ELR (cell line): ENCODE measurements around the gene CCR5.

ENCODE experiments used
- DNase-seq: peaks from one replicate; pipeline ENCODE4 v3.0.0-alpha.2; 2015; ENCODE audit warnings: low read depth

CCR5 gene

DNA sequence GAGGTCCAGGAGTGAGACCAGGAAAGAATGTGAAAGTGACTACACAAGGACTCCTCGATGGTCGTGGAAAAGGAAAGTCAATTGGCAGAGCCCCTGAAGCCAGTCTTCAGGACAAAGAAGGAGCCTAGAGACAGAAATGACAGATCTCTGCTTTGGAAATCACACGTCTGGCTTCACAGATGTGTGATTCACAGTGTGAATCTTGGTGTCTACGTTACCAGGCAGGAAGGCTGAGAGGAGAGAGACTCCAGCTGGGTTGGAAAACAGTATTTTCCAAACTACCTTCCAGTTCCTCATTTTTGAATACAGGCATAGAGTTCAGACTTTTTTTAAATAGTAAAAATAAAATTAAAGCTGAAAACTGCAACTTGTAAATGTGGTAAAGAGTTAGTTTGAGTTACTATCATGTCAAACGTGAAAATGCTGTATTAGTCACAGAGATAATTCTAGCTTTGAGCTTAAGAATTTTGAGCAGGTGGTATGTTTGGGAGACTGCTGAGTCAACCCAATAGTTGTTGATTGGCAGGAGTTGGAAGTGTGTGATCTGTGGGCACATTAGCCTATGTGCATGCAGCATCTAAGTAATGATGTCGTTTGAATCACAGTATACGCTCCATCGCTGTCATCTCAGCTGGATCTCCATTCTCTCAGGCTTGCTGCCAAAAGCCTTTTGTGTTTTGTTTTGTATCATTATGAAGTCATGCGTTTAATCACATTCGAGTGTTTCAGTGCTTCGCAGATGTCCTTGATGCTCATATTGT is 10.8 kb upstream of the CCR5 start:
- DNase-seq: peak; percentile 40

DNA sequence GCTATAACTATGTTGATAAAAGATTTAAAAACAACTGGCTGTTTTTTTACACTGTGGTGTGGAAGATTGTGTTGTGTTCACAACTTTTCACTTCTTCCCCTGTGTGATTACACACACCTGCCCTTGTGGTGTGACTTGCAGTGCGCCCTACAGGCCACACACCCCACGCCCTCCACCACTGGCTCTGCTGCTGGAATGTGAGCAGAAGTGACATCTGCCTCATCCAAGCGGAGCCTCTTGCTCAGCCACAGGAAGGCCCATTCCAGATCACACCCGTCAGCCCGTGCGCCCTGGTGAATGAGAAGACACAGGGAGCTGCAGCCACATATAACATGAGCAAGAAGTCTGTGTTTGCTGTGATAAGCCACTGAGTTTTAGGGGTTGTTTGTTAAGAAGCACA is 9.8 kb upstream of the CCR5 start:
- DNase-seq: no peak

DNA sequence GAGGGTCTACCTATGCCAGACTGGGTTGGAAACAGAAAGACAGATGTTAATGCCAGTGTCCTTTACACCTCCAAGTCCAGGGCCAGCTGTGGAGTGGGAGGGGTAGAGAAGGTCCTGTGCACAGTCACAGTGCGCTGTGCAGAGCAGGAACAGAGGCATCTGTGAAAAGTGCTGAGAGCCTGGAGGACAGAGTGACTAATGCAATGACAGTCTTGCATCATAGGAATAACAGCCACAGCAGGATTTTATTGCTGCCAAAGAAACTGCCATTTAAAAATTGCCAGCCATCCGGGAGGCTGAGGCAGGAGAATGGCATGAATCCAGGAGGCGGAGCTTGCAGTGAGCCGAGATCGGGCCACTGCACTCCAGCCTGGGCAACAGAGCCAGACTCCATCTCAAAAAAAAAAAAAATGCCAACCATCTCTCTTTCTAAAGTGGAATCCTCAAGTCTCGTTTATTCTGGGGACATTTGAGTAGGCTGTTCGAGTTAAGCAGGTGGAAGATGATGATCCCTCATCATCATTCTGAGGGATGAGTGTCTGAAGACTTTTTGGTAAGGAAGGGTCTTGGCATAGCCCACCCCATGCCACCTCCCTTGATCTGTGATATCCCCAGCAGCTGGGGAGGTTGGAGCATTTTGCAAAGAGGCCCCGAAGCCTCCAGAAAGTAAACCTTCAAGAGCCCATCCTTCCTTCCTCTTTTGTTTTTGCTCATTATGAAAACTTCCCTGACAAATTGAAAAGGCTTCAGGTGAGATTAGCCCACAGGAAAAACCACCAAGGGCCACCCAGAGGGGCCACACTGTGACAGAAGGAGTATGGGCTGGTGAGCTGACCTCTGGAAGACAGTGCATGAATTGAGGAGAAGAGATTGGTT is 9.1 kb upstream of the CCR5 start:
- DNase-seq: peak; percentile 60

DNA sequence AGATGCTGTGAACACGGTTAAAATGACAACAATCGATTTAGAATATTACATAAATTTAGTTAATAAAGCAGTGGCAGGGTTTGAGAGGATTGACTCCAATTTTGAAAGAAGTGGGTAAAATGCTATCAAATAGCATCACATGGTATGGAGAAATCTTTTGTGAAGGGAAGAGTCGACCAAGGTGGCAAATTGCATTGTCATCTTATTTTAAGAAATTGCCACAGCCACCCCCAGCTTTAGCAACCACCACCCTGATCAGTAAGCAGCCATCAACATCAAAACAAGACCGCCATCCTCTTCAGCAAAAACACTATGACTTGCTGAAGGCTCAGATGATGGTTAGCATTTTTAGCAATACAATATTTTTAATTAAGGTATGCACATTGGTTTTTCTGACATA is 5.7 kb upstream of the CCR5 start:
- no peak for DNase-seq

DNA sequence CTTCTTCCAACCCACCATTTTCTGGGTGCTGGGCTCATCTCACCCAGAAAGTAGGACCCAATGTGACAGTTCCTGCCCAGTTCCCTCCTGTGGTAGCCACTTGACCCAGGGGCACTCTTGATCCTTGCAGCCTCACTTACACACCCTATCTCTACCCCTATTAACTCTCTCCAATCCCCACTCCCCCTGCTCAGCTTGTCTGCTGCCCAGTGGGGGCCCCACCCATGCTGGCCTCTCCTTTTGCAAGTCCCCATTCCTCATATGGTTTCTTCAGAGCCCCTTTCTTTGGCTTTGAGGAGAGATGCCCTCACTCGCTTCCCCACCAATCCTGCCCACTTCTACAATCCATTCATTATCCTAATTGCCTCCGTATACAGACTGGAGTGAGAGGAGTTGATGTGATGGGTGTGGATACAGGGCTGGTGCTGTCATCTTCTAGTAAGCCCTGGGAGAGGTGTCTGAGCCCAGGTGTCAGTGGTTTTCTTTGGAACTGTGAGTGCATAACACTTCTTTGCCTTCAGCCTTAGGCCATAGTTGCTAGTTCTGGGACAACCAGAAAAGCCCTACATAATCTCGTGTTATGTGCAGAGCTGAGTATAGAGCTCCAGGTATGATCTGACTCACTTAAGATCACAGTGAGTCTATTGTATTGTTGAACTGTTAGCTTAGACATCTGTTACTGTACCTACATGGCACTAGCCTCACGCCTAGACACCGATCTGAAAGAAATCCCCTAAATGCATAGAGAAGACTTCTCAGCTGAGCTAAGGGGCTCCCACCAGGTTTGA is 4.8 kb upstream of the CCR5 start:
- DNase-seq: no peak

DNA sequence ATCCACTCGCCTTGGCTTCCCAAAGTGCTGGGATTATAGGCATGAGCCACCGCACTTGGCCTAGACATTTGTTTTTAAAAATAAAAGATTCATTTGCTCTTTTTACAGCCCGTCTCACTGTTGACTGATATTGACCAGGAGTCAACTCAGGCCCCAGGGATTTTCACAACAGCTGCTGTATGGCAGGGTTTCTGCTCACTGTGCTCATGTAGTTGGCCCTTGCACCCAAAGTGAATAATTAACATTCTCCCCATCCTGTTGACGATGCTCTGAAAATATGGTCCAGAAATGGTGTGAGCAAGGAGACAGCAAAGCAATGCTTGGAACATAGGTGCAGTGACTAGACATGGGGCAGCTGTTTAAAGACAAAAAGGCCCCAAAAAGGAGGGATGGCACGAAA is 2.9 kb upstream of the CCR5 start:
- DNase-seq: no peak

DNA sequence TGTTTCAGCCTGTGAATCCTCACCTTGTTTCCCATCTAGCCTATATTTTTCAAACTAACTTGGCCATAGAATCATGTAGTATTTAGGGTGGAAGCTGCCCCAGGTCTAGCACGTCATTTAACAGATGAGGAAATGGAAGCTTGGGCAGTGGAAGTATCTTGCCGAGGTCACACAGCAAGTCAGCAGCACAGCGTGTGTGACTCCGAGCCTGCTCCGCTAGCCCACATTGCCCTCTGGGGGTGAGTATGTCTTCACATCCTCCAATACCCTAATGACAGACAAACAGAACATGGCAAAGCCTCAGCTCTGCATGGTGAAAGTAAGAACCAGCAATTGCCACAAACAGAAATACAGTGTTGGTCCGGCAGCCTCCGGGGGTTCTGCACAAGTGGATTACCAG is 2.2 kb upstream of the CCR5 start:
- peak; percentile 41 for DNase-seq

DNA sequence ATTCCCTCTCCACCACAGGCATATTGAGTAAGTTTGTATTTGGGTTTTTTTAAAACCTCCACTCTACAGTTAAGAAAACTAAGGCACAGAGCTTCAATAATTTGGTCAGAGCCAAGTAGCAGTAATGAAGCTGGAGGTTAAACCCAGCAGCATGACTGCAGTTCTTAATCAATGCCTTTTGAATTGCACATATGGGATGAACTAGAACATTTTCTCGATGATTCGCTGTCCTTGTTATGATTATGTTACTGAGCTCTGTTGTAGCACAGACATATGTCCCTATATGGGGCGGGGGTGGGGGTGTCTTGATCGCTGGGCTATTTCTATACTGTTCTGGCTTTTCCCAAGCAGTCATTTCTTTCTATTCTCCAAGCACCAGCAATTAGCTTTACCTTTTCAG is 1.6 kb upstream of the CCR5 start:
- no peak for DNase-seq

DNA sequence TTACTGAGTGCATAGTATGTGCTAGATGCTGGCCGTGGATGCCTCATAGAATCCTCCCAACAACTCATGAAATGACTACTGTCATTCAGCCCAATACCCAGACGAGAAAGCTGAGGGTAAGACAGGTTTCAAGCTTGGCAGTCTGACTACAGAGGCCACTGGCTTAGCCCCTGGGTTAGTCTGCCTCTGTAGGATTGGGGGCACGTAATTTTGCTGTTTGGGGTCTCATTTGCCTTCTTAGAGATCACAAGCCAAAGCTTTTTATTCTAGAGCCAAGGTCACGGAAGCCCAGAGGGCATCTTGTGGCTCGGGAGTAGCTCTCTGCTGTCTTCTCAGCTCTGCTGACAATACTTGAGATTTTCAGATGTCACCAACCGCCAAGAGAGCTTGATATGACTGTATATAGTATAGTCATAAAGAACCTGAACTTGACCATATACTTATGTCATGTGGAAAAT is 1.0 kb upstream of the CCR5 start:
- no peak for DNase-seq

DNA sequence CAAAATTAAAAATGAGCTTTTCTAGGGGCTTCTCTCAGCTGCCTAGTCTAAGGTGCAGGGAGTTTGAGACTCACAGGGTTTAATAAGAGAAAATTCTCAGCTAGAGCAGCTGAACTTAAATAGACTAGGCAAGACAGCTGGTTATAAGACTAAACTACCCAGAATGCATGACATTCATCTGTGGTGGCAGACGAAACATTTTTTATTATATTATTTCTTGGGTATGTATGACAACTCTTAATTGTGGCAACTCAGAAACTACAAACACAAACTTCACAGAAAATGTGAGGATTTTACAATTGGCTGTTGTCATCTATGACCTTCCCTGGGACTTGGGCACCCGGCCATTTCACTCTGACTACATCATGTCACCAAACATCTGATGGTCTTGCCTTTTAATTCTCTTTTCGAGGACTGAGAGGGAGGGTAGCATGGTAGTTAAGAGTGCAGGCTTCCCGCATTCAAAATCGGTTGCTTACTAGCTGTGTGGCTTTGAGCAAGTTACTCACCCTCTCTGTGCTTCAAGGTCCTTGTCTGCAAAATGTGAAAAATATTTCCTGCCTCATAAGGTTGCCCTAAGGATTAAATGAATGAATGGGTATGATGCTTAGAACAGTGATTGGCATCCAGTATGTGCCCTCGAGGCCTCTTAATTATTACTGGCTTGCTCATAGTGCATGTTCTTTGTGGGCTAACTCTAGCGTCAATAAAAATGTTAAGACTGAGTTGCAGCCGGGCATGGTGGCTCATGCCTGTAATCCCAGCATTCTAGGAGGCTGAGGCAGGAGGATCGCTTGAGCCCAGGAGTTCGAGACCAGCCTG is 984 bp downstream of the CCR5 start:
- DNase-seq: no peak

DNA sequence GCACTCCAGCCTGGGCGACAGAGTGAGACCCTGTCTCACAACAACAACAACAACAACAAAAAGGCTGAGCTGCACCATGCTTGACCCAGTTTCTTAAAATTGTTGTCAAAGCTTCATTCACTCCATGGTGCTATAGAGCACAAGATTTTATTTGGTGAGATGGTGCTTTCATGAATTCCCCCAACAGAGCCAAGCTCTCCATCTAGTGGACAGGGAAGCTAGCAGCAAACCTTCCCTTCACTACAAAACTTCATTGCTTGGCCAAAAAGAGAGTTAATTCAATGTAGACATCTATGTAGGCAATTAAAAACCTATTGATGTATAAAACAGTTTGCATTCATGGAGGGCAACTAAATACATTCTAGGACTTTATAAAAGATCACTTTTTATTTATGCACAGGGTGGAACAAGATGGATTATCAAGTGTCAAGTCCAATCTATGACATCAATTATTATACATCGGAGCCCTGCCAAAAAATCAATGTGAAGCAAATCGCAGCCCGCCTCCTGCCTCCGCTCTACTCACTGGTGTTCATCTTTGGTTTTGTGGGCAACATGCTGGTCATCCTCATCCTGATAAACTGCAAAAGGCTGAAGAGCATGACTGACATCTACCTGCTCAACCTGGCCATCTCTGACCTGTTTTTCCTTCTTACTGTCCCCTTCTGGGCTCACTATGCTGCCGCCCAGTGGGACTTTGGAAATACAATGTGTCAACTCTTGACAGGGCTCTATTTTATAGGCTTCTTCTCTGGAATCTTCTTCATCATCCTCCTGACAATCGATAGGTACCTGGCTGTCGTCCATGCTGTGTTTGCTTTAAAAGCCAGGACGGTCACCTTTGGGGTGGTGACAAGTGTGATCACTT is 2.0 kb downstream of the CCR5 start:
- peak; percentile 54 for DNase-seq

DNA sequence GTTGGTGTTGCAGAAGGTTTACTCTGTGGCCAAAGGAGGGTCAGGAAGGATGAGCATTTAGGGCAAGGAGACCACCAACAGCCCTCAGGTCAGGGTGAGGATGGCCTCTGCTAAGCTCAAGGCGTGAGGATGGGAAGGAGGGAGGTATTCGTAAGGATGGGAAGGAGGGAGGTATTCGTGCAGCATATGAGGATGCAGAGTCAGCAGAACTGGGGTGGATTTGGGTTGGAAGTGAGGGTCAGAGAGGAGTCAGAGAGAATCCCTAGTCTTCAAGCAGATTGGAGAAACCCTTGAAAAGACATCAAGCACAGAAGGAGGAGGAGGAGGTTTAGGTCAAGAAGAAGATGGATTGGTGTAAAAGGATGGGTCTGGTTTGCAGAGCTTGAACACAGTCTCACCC is 4.0 kb downstream of the CCR5 start:
- DNase-seq: no peak

DNA sequence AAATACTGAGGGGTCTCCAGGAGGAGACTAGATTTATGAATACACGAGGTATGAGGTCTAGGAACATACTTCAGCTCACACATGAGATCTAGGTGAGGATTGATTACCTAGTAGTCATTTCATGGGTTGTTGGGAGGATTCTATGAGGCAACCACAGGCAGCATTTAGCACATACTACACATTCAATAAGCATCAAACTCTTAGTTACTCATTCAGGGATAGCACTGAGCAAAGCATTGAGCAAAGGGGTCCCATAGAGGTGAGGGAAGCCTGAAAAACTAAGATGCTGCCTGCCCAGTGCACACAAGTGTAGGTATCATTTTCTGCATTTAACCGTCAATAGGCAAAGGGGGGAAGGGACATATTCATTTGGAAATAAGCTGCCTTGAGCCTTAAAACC is 4.5 kb downstream of the CCR5 start:
- no peak for DNase-seq

DNA sequence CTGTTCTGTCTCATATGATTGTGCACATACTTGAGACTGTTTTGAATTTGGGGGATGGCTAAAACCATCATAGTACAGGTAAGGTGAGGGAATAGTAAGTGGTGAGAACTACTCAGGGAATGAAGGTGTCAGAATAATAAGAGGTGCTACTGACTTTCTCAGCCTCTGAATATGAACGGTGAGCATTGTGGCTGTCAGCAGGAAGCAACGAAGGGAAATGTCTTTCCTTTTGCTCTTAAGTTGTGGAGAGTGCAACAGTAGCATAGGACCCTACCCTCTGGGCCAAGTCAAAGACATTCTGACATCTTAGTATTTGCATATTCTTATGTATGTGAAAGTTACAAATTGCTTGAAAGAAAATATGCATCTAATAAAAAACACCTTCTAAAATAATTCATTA is 5.1 kb downstream of the CCR5 start:
- DNase-seq: no peak

DNA sequence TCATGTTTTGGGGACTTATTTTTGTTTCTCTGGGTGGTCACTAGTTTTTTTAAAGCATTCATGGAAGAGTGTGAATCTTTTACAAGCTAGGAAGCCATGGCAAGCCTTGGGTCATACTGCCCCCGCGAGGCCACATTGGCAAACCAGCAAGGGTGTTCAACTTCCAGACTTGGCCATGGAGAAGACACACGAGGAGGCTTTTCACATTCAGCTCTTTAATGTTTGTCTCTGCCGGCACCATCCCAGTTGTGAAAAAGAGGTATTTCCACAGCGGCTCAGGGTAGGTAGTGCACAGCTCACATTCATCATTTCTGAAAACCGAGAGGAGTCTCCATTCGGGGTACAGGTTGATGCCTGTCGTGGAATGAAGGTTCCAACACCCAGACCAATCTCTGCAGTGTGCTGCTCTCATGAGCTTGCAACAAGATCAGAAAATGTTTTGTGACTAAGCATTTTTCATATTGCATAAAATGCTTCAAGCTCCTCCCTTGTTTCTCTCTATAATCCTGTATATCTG is 7.7 kb downstream of the CCR5 start:
- peak; percentile 67 for DNase-seq

DNA sequence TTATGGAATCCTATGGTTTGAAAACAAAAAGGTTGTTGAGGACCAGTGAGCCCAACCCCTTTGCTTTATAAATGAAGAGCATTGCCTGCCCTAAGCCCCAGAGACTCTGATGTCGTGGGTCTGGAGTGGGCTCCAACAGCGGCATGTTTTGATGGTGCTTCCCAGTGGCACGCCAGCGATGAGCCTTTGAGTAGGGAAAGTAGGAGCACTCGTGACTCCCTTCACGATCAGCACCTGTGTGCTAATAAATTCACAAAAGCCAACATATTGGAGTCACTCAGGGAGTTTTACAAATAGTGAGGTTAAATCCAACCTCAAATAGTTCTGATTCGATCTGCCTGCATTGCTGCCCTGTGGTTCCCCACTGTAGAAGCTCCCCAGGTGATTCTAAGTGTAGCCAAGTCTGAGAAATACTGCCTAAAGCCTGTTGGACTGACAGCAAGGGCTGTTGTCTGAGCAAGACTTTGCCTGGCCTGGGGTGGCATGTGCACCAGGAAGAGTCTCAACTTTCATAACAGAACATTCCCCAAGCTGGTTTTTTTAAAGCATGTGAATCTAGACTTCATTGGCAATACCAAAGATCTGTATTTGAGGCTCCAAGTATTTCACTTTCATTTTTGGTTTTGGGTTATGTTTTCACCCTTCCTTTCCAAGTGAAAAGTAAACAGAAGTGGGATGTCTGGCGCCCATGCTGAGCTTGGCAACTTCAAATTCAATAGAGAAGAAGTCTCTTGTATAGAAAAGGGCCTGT is 9.9 kb downstream of the CCR5 start:
- no peak for DNase-seq

DNA sequence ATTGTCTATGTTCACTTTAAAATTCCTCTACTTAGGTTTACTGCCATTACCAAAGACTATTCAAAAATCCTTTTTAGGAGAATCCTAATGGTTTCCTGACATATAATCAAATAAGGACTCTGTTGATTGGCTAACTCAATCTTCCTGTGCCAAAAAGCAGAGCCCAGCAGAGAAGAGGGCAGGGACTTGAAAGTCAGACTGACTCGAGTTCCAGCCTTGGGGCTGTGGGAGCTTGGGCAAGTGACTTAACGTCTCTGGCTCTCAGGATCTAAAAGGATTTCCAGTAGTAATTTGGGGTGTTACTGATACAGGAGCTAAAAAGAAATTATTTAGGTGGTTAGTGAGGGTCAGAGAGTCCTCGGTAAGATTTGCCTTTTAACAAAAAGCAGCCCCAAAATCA is 10.9 kb downstream of the CCR5 start:
- DNase-seq: no peak

DNA sequence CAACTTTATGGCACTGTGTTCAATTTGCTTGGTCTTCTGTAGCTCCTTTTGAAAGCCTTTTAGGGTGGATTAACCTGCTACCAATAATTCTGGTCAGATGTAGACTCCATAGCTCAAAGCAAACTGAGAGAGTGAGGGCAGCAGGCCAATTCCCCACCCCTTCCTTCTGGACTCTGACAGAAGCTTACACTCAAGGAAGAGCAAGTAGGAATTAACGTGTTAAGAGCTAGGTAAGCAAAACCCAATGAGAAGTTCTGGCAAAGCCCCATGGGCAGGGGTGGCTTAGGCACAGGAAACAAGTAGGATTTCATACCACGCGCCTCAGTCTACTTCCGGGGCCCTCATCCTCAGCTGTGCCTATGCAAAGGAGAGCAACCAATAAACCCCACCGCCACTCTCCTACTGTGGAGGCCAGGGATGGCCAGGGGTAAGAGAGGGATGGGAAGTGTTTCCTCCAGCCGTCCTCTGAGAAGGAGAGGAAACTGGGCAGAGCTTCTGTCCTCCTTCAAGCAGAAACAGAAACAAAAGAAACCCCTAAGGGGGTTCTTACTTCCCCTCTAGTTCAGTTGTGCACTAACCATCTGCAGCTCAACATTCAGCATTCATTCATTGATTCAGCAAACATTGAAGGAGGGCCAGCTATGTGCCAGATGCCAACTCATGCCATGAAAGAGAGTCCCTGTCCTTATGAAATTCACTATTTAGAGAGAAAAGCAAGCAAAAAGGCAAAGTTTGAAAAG is 12.6 kb downstream of the CCR5 start:
- no peak for DNase-seq

DNA sequence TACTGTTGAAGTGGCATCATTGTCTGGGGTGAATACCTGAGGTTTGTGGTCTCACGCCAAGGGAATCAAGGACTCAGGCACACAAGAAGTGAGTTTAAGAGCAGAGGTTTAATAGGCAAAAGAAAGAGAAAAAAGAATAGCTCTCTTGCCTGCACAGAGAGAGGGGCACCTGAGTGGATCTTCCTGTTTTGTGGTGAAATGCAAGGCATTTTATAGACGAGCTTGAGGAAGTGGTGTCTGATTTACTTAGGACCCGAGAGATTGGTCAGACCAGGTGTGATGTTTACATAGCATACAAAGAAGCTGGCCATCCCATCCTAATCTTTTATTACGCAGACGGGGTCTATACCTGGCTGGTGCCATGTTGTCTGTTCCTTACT is 13.2 kb downstream of the CCR5 start:
- no peak for DNase-seq
